Inferior parietal cortex (tissue), 1 donor: Measurements from ENCODE around the gene HDAC4.
A peak's percentile ranks its signal among the peaks of the same experiment; 100 is the strongest.
"Not testable (repeated sequence)": the region's sequence is repeated elsewhere in the genome, so short reads cannot be mapped to it uniquely, and the experiment has no call there.

Experiments used
- DNase-seq: peaks from one replicate; pipeline ENCODE4 v3.0.0-alpha.2; 2016; ENCODE audit errors: extremely low spot score

The HDAC4 gene

GRCh38 chr2:239049421-239050251 is 351.2 kb downstream of the HDAC4 start:
- no peak for DNase-seq

GRCh38 chr2:239048736-239049135 is 352.1 kb downstream of the HDAC4 start:
- DNase-seq = no peak

- DNase-seq = no peak
Measured at GRCh38 chr2:239047861-239048260, 353.0 kb downstream of the HDAC4 start.

GRCh38 chr2:239047420-239047819 is 353.4 kb downstream of the HDAC4 start:
- no peak for DNase-seq

GRCh38 chr2:239046822-239047221 is 354.0 kb downstream of the HDAC4 start:
- DNase-seq = no peak

- no peak for DNase-seq
Measured at GRCh38 chr2:239044336-239044735, 356.5 kb downstream of the HDAC4 start.

GRCh38 chr2:239043326-239043725 is 357.5 kb downstream of the HDAC4 start:
- no peak for DNase-seq

- no peak for DNase-seq
Measured at GRCh38 chr2:239042551-239043320, 358.1 kb downstream of the HDAC4 start.

- DNase-seq = no peak
Measured at GRCh38 chr2:239042046-239042445, 358.8 kb downstream of the HDAC4 start.

- no peak for DNase-seq
Measured at GRCh38 chr2:239041062-239041461, 359.8 kb downstream of the HDAC4 start.

- peak; percentile 73 for DNase-seq
Measured at GRCh38 chr2:239040152-239040761, 360.6 kb downstream of the HDAC4 start.

GRCh38 chr2:239039479-239039861 is 361.4 kb downstream of the HDAC4 start:
- DNase-seq = peak; percentile 33

- DNase-seq = no peak
Measured at GRCh38 chr2:239038773-239039478, 361.9 kb downstream of the HDAC4 start.

- not testable (repeated sequence) for DNase-seq
Measured at GRCh38 chr2:239038284-239038683, 362.5 kb downstream of the HDAC4 start.

GRCh38 chr2:239037559-239037910 is 363.3 kb downstream of the HDAC4 start:
- DNase-seq = no peak

- no peak for DNase-seq
Measured at GRCh38 chr2:239036819-239037558, 363.8 kb downstream of the HDAC4 start.

GRCh38 chr2:239035997-239036731 is 364.7 kb downstream of the HDAC4 start:
- no peak for DNase-seq

GRCh38 chr2:239035361-239035814 is 365.4 kb downstream of the HDAC4 start:
- DNase-seq = peak; percentile 55

GRCh38 chr2:239034561-239035341 is 366.1 kb downstream of the HDAC4 start:
- DNase-seq = no peak
